Small intestine (tissue), 16 donors: ENCODE results near the gene TMED1. TPM values are rescaled to one million over a fixed set of nuclear protein-coding genes. Genes with fewer than 3 reads are reported as not detected.
"Not testable (repeated sequence)": the region's sequence is repeated elsewhere in the genome, so short reads cannot be mapped to it uniquely, and the experiment has no call there.

Experiments used
- DNase-seq, 2 donors: peaks; one replicate each; pipeline versions ENCODE4 v3.0.0 to v3.0.0-alpha.2; 2013
- FAIRE-seq: peaks from 2 replicates; lab custom pipeline; 2012; peaks lifted over from hg19 to GRCh38; lab: Jason Lieb, UNC
- H3K27ac ChIP-seq, 3 donors: one replicate each; pipeline ENCODE4 v1.5.1; 2013; ENCODE audit warnings: low read length in 2 of 3, mild to moderate bottlenecking in 2 of 3, control low read depth in 1 of 3, inconsistent platforms in 1 of 3, low read depth in 1 of 3, moderate library complexity in 1 of 3
- H3K27me3 ChIP-seq, 3 donors: one replicate each; pipeline ENCODE4 v1.6.1; 2013; ENCODE audit warnings: low read length in 3 of 3, inconsistent platforms in 1 of 3; ENCODE audit not compliant: control insufficient read depth in 3 of 3, insufficient read depth in 3 of 3
- H3K36me3 ChIP-seq, 3 donors: one replicate each; pipeline ENCODE4 v1.6.1; 2013; ENCODE audit warnings: low read length in 3 of 3, inconsistent platforms in 1 of 3, low read depth in 1 of 3, mild to moderate bottlenecking in 1 of 3, moderate library complexity in 1 of 3; ENCODE audit not compliant: control insufficient read depth in 3 of 3, insufficient read depth in 2 of 3
- H3K4me1 ChIP-seq, 3 donors: one replicate each; pipeline ENCODE4 v1.6.1; 2013; ENCODE audit warnings: low read length in 2 of 3, inconsistent platforms in 1 of 3, low read depth in 1 of 3, mild to moderate bottlenecking in 1 of 3, moderate library complexity in 1 of 3; ENCODE audit not compliant: control insufficient read depth in 3 of 3, insufficient read depth in 2 of 3
- H3K4me3 ChIP-seq, 3 donors: one replicate each; pipeline ENCODE4 v1.5.1; 2013; ENCODE audit warnings: low read length in 3 of 3, control low read depth in 1 of 3, inconsistent platforms in 1 of 3, low read depth in 1 of 3, mild to moderate bottlenecking in 1 of 3, moderate library complexity in 1 of 3
- H3K9me3 ChIP-seq, 2 donors: one replicate each; pipeline ENCODE4 v1.6.1; 2013; ENCODE audit warnings: low read depth in 1 of 2, low read length in 1 of 2; ENCODE audit not compliant: control insufficient read depth in 2 of 2, insufficient read depth in 1 of 2
- WGBS, 3 donors: extraction: QIAGEN DNeasy Blood & Tissue Kit; methylation state at CpG; one replicate each; pipeline ENCODE4 v1.1.7; 2013; 5-methylcytosine and 5-hydroxymethylcytosine counted together
- long read RNA-seq, 10 donors: transcript quantifications; one replicate each; lab custom pipeline, GENCODE V29; 2026
- polyA plus RNA-seq, 4 donors: library from polyadenylated mRNA; stranded (reverse) in 3 of 4; unstranded in 1 of 4; fragments of 200-250 nt in 3 of 4; fragments of 120-200 nt in 1 of 4; gene quantifications; one replicate each; pipeline versions ENCODE4 v1.2.1 to v1.2.3, GENCODE V29; 2013
- donor health status: healthy with polysubstance abuse.
- donor health status: control.
- donor health status: control.
- donor health status: Bipolar disorder and iron deficiency.
- donor health status: healthy.

The TMED1 gene
- 10 to 100 TPM; 21.0 to 31.7 (median 25.6) TPM for polyA plus RNA-seq
- long read RNA-seq, donor 1 = 0 reads
- long read RNA-seq, donor 2, partial matches to known transcripts = 0 of 1 reads
- long read RNA-seq, donor 2, other reads (novel, unspliced or antisense) = 0 of 1 reads
- long read RNA-seq, donor 3, transcript TMED1-201 (4 exons, 1,340 nt) = major isoform, 8 of 8 reads
- long read RNA-seq, donor 3, partial matches to known transcripts = 0 of 8 reads
- long read RNA-seq, donor 3, other reads (novel, unspliced or antisense) = 0 of 8 reads
- long read RNA-seq, donor 4, partial matches to known transcripts = 0 of 1 reads
- long read RNA-seq, donor 4, other reads (novel, unspliced or antisense) = 0 of 1 reads
- long read RNA-seq, donor 5, transcript TMED1-201 (4 exons, 1,340 nt) = major isoform, 7 of 7 reads
- long read RNA-seq, donor 5, partial matches to known transcripts = 0 of 7 reads
- long read RNA-seq, donor 5, other reads (novel, unspliced or antisense) = 0 of 7 reads
- long read RNA-seq, donor 6, transcript TMED1-201 (4 exons, 1,340 nt) = major isoform, 7 of 7 reads
- long read RNA-seq, donor 6, partial matches to known transcripts = 0 of 7 reads
- long read RNA-seq, donor 6, other reads (novel, unspliced or antisense) = 0 of 7 reads
- long read RNA-seq, donor 7, transcript TMED1-201 (4 exons, 1,340 nt) = major isoform, 17 of 17 reads
- long read RNA-seq, donor 7, partial matches to known transcripts = 0 of 17 reads
- long read RNA-seq, donor 7, other reads (novel, unspliced or antisense) = 0 of 17 reads
- long read RNA-seq, donor 8 = 0 reads
- long read RNA-seq, donor 9, partial matches to known transcripts = 0 of 3 reads
- long read RNA-seq, donor 9, other reads (novel, unspliced or antisense) = 0 of 3 reads
- long read RNA-seq, donor 10, transcript TMED1-201 (4 exons, 1,340 nt) = major isoform, 16 of 16 reads
- long read RNA-seq, donor 10, partial matches to known transcripts = 0 of 16 reads
- long read RNA-seq, donor 10, other reads (novel, unspliced or antisense) = 0 of 16 reads

- H3K9me3 ChIP-seq = peaks cover 0 to 12% of the 10 kb centered on the region in 2 donors
- DNase-seq (peak; percentile 92 to 99), FAIRE-seq (no peak)
- no peaks in the 10 kb centered on the region for H3K27me3 ChIP-seq
- 0 to 1% (median 1%) methylated on average over 50 of the region's 50 CpGs for WGBS, 3 donors
- peaks cover 0 to 14% (median 0%) of the 10 kb centered on the region in 3 donors for H3K4me1 ChIP-seq
- peak within 1 kb of the TSS; percentile 37 to 96 (median 70) for H3K4me3 ChIP-seq
- H3K36me3 ChIP-seq = peaks cover 3 to 43% (median 11%) of the 10 kb centered on the region in 3 donors
- H3K27ac ChIP-seq = peak within 1 kb of the TSS; percentile 92 to 100 (median 93)
These were observed at the start of gene TMED1 for GRCh38 chr19:10835754-10836478. Gene TMED1 (minus strand): TSS chr19:10836212. CDS start chr19:10836191, 21 bp downstream.

DNA sequence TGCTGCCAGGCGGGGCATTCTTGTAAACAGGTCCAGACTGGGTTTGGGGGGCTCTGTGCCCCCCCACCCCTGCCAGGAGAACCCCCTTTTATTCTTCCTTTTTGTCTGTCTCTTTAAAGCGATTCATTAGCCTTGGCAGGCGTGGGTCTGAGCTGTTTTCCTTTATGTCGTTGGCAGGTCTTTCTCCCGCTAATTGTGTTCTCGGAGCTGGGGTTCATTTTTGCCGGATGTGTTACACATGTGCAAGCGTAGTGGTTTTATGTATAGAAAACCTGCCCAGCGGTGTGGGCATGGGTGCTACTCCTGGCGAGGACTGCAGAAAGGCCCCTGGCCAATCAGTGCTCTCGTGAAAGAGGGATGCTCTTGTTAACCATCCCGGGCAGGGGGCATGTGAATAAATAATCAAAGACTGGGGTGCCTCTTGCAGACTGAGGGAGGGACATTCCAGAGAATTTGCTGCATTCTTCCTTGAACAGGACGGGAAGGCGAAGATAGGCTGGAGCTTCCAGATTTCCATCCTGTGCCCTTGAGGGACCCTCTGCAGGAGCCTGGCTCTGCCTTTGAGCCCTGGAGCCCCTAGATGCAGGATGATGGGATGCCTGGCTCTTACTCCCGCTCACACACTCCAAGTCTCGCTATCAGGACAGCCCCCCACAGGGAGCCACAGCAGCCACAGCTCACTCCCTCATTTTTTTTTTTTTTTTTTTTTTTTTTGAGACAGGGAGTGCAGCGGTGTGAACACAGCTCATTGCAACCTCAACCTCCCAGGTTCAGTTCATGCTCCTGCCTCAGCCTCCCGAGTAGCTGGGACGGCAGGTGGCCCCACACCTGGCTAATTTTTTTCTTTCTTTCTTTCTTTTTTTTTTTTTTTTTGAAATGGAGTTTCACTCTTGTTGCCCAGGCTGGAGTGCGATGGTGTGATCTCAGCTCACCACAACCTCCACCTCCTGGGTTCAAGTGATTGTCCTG, 49.5 kb upstream of the TMED1 start:
- Histone ChIP-seq H3K9me3 (no peaks in the 10 kb centered on the region), H3K27me3 (no peaks in the 10 kb centered on the region), H3K36me3 (peaks cover 0 to 62% (median 0%) of the 10 kb centered on the region in 3 donors), H3K4me3 (no peak overlapping the region), H3K4me1 (peaks cover 0 to 4% (median 0%) of the 10 kb centered on the region in 3 donors), H3K27ac (no peak overlapping the region)
- WGBS, 3 donors = 75 to 87% (median 87%) methylated on average over 20 of the region's 20 CpGs
- FAIRE-seq (no peak), DNase-seq (no peak)

GRCh38 chr19:10884274-10884673, 48.3 kb upstream of the TMED1 start:
- peaks cover 0 to 69% (median 0%) of the 10 kb centered on the region in 3 donors for H3K36me3 ChIP-seq
- no peak overlapping the region for H3K4me3 ChIP-seq
- no peak overlapping the region for H3K27ac ChIP-seq
- no peaks in the 10 kb centered on the region for H3K27me3 ChIP-seq
- FAIRE-seq = no peak
- peaks cover 0 to 4% (median 0%) of the 10 kb centered on the region in 3 donors for H3K4me1 ChIP-seq
- no peaks in the 10 kb centered on the region for H3K9me3 ChIP-seq
- no peak for DNase-seq
- WGBS, 3 donors = 68 to 100% (median 76%) methylated on average over 2 of the region's 2 CpGs

GRCh38 chr19:10882108-10882457, 46.1 kb upstream of the TMED1 start:
- Histone ChIP-seq H3K4me1 (peaks cover 0 to 8% (median 0%) of the 10 kb centered on the region in 3 donors), H3K27me3 (no peaks in the 10 kb centered on the region), H3K9me3 (peaks cover 0 to 6% of the 10 kb centered on the region in 2 donors), H3K36me3 (peaks cover 0 to 62% (median 0%) of the 10 kb centered on the region in 3 donors), H3K27ac (no peak overlapping the region), H3K4me3 (no peak overlapping the region)
- DNase-seq = no peak
- FAIRE-seq = no peak
- 85 to 93% (median 91%) methylated on average over 9 of the region's 9 CpGs for WGBS, 3 donors

GRCh38 chr19:10881403-10882107, 45.5 kb upstream of the TMED1 start:
- 79 to 89% (median 89%) methylated on average over 14 of the region's 14 CpGs for WGBS, 3 donors
- Histone ChIP-seq H3K9me3 (peaks cover 0 to 6% of the 10 kb centered on the region in 2 donors), H3K4me1 (peaks cover 0 to 11% (median 0%) of the 10 kb centered on the region in 3 donors), H3K4me3 (no peak overlapping the region), H3K27me3 (no peaks in the 10 kb centered on the region), H3K27ac (no peak overlapping the region), H3K36me3 (peaks cover 0 to 61% (median 0%) of the 10 kb centered on the region in 3 donors)
- DNase-seq (no peak), FAIRE-seq (no peak)

GRCh38 chr19:10878253-10878652, 42.2 kb upstream of the TMED1 start:
- DNase-seq (no peak), FAIRE-seq (no peak)
- WGBS, 3 donors = 72 to 89% (median 82%) methylated on average over 3 of the region's 3 CpGs
- peaks cover 0 to 6% of the 10 kb centered on the region in 2 donors for H3K9me3 ChIP-seq
- no peaks in the 10 kb centered on the region for H3K27me3 ChIP-seq
- no peak overlapping the region for H3K4me3 ChIP-seq
- peak overlapping the region in 1 of 3 donors; percentile 25 for H3K27ac ChIP-seq
- H3K36me3 ChIP-seq = peaks cover 0 to 65% (median 0%) of the 10 kb centered on the region in 3 donors
- H3K4me1 ChIP-seq = peaks cover 0 to 14% (median under 1%) of the 10 kb centered on the region in 3 donors

- peaks cover 0 to 58% (median 0%) of the 10 kb centered on the region in 3 donors for H3K36me3 ChIP-seq
- H3K27me3 ChIP-seq, FAIRE-seq, H3K4me3 ChIP-seq, H3K9me3 ChIP-seq, DNase-seq: not testable (repeated sequence)
- H3K27ac ChIP-seq = peak overlapping the region in 1 of 3 donors; percentile 25
- 90 to 95% (median 94%) methylated on average over 8 to 9 of the region's 9 CpGs for WGBS, 3 donors
- H3K4me1 ChIP-seq = peaks cover 0 to 14% (median 7%) of the 10 kb centered on the region in 3 donors
These were observed 41.6 kb upstream of the TMED1 start for GRCh38 chr19:10877608-10878007.
